Neural progenitor cell (in vitro differentiated cells): Measurements from ENCODE around the gene LRRC34.

Source experiments
- EZH2 ChIP-seq: fragments of 200-600 bp; sonication (generic); IDR thresholded peaks from 2 replicates; pipeline ENCODE4 v1.6.1; 2017; ENCODE audit warnings: antibody characterized with exemption, mild to moderate bottlenecking, moderate library complexity
- TF ChIP-seq, protein P1 (sequence below): fragments of 200-600 bp; sonication (generic); IDR thresholded peaks from 2 replicates; pipeline ENCODE4 v1.5.1; 2017; ENCODE audit warnings: antibody characterized with exemption, mild to moderate bottlenecking

DNA sequence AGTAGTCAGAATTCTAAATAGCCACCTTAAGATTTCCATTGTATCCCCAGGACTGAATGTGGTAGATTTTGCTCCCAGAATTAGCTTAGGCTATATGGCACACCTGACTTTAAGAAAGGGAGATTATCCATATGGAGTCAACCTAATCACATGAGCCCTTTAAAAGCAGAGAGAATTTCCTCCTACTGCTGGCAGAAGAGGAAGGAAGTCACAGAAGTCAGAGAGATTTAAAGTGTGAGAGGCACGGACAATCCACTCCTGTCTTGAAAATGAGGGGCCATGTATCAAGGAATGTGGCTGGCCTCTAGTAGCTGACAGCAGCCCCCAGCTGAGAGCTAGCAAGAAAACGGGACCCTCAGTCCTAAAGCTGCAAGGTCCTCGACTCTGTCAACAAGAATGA lies 30.3 kb upstream of the LRRC34 start:
- TF ChIP-seq EZH2 = no peak
- TF ChIP-seq, protein P1, sequence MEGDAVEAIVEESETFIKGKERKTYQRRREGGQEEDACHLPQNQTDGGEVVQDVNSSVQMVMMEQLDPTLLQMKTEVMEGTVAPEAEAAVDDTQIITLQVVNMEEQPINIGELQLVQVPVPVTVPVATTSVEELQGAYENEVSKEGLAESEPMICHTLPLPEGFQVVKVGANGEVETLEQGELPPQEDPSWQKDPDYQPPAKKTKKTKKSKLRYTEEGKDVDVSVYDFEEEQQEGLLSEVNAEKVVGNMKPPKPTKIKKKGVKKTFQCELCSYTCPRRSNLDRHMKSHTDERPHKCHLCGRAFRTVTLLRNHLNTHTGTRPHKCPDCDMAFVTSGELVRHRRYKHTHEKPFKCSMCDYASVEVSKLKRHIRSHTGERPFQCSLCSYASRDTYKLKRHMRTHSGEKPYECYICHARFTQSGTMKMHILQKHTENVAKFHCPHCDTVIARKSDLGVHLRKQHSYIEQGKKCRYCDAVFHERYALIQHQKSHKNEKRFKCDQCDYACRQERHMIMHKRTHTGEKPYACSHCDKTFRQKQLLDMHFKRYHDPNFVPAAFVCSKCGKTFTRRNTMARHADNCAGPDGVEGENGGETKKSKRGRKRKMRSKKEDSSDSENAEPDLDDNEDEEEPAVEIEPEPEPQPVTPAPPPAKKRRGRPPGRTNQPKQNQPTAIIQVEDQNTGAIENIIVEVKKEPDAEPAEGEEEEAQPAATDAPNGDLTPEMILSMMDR = no peak
